GM10266 (cell line): Measurements from ENCODE around the gene PHC2.

ENCODE experiments used
- DNase-seq: peaks from one replicate; pipeline ENCODE4 v3.0.0; 2012; ENCODE audit errors: extremely low spot score
- CTCF ChIP-seq: IDR thresholded peaks from 2 replicates; pipeline ENCODE4 v1.5.1; 2012; ENCODE audit warnings: mild to moderate bottlenecking, low read depth; ENCODE audit not compliant: control insufficient read depth, insufficient read depth; ENCODE audit errors: missing control alignments

PHC2 gene

DNA sequence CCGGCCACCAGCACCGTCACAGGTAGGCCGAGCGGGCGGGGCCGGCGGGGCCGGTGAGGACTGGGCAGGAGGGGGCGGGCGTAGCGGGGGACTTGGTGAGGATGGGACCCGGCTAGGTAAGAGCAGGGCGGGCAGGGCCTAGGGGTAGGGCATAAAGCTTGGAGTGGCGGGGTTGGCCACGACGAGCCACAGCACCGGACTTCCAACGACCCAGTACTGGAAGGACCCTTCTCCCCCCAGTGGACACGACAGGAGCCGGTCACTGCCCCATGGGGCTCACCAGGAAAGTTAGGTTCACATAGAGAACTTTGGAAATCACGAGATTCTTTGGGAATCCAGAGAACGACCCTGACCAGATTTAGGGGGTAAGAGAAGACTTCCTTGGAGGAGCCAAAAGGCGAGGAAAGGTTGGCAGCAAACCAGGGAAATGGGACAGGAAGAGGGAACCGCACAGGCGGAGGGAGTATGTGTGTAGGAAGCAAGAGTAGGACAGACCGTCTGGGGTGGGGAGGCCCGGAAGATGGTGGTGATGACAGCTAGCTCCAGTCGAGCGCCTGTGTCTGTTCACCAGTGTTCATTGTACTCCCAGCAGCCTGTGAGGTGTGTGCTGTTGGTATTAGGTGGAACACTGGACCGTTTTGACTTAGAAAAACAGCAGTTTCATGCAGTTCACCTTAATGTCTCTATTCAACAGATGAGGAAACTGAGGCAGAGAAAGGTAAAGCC, 154.2 kb downstream of the PHC2 start:
- no peak for DNase-seq
- no peak for TF ChIP-seq CTCF

DNA sequence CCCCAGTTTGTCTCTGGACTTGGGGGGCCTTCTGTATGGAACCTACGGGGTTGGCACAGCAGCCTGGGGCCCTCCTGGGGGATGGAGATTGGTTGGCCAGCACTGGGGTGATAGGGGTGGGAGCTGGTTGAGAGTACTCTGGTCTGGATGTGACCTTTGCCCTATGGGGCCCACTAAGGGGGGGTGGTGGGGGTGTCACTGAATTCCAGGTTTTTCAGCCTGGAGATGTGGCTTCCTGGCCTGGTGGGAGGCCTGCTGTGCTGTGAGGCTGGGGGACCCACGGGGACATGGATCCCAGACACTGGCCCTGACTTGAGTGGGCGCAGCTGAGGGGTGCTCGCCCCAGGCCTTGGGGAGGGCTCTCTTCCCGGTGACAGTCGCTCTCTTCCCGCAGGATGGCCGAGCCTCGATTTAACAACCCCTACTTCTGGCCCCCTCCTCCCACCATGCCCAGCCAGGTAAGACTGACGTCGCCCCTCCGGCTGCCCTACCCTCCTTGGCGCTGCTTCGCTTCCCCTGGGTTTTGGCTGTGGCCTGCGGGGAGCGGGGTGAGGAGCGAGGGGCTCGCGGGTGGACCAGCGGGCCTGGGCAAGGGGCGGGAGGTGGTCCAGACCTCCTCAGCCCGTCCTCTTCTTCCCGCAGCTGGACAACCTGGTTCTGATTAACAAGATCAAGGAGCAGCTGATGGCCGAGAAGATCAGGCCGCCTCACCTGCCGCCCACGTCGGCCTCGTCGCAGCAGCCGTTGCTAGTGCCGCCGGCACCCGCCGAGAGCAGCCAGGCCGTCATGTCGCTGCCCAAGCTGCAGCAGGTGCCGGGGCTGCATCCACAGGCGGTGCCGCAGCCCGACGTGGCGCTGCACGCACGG, 155.0 kb downstream of the PHC2 start:
- DNase-seq = no peak
- TF ChIP-seq CTCF = no peak

DNA sequence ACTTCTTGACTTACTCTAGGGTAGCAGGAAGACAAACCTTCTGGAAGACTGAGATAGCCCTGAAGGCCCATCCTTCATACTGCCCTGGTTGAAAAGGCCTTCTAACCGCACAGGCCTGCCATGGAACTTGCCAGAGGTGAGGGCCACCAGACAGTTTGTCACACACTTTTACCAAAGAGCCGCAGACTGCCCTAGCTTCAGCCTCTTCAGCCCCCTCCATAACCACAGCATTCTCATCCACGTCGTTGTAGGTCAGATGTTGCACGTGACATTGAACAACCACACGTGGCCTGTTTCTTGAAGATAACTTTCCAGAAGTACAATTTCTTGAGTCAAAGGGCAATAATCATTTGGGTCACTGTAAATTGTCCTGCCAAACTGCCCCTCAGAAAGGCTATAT, 155.7 kb downstream of the PHC2 start:
- no peak for TF ChIP-seq CTCF
- no peak for DNase-seq

DNA sequence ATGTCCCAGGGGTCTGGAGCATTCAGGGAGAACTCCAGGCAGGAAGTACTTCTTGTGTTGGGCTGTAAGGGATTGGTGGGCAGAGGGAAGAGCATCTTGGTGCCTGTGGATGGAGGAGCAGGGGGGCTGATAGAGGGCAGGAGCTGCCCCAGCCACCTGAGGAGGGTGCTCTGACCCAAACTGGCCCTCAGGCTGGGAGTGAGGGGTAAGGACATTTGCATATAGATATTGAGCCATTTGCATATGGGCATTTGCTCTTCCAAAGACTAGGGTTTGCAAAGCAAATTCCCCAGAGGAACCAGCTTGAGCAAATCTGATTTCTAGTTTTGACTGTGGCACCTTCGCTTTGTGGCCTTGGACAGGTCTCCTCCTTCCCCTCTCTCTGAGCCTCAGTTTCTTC, 156.4 kb downstream of the PHC2 start:
- DNase-seq = no peak
- TF ChIP-seq CTCF = no peak

- DNase-seq = no peak
- TF ChIP-seq CTCF = no peak
Observed at GRCh38 chr1:33273961-33274371, 156.9 kb downstream of the PHC2 start.
